Activated T-helper 1 cell treated with anti-CD3 and anti-CD28 coated beads, Interleukin-2, amount 50 U/mL, for 16 hours (primary cell): Measurements from ENCODE around the gene PCDH9.
"Not testable (repeated sequence)": the region's sequence is repeated elsewhere in the genome, so short reads cannot be mapped to it uniquely, and the experiment has no call there.

Source experiments
- DNase-seq, 2 donors: peaks; one replicate each; pipeline ENCODE4 v3.0.0-alpha.2; 2020; ENCODE audit warnings: low read depth in 1 of 2, low spot score in 1 of 2

PCDH9 gene

GRCh38 chr13:67130444-67130843 lies 99.7 kb downstream of the PCDH9 start:
- no peak for DNase-seq

- DNase-seq = no peak
These were observed 102.0 kb downstream of the PCDH9 start for GRCh38 chr13:67128136-67128535.

GRCh38 chr13:67125681-67126080 lies 104.5 kb downstream of the PCDH9 start:
- no peak for DNase-seq

GRCh38 chr13:67123165-67123564 lies 107.0 kb downstream of the PCDH9 start:
- no peak for DNase-seq

GRCh38 chr13:67122251-67122650 lies 107.9 kb downstream of the PCDH9 start:
- no peak for DNase-seq

GRCh38 chr13:67120872-67121531 lies 109.1 kb downstream of the PCDH9 start:
- no peak for DNase-seq

GRCh38 chr13:67119481-67119894 lies 110.6 kb downstream of the PCDH9 start:
- DNase-seq = no peak

- DNase-seq = no peak
These were observed 111.9 kb downstream of the PCDH9 start for GRCh38 chr13:67118277-67118676.

GRCh38 chr13:67117010-67117550 lies 113.1 kb downstream of the PCDH9 start:
- no peak for DNase-seq

GRCh38 chr13:67107979-67108378 lies 122.2 kb downstream of the PCDH9 start:
- no peak for DNase-seq

- no peak for DNase-seq
These were observed 123.6 kb downstream of the PCDH9 start for GRCh38 chr13:67106502-67107057.

- DNase-seq = no peak
These were observed 128.2 kb downstream of the PCDH9 start for GRCh38 chr13:67101730-67102467.

GRCh38 chr13:67100730-67101129 lies 129.4 kb downstream of the PCDH9 start:
- no peak for DNase-seq

- no peak for DNase-seq
These were observed 130.6 kb downstream of the PCDH9 start for GRCh38 chr13:67099494-67099893.

GRCh38 chr13:67097892-67098452 lies 132.2 kb downstream of the PCDH9 start:
- no peak for DNase-seq

- DNase-seq = not testable (repeated sequence)
These were observed 133.2 kb downstream of the PCDH9 start for GRCh38 chr13:67096893-67097292.

GRCh38 chr13:67096418-67096817 lies 133.7 kb downstream of the PCDH9 start:
- DNase-seq = no peak

- DNase-seq = no peak
These were observed 134.5 kb downstream of the PCDH9 start for GRCh38 chr13:67095621-67096020.

- no peak for DNase-seq
These were observed 135.2 kb downstream of the PCDH9 start for GRCh38 chr13:67094952-67095351.

- DNase-seq = no peak
These were observed 136.1 kb downstream of the PCDH9 start for GRCh38 chr13:67094078-67094477.

GRCh38 chr13:67091603-67092002 lies 138.5 kb downstream of the PCDH9 start:
- DNase-seq = no peak

- no peak for DNase-seq
These were observed 139.3 kb downstream of the PCDH9 start for GRCh38 chr13:67090856-67091255.
